ENCODE measurements around the gene SLITRK4.

GRCh38 chrX:143663755-143664154 lies 27.9 kb upstream of the SLITRK4 start:
- TF ChIP-seq ZBTB44 (CRISPR knock-in tag; IDR thresholded peaks at IDR 0.05) (no peak), ELF1 (CRISPR knock-in tag; IDR thresholded peaks at IDR 0.05) (no peak), CBX5 (CRISPR knock-in tag; IDR thresholded peaks at IDR 0.05; ENCODE audit: borderline replicate concordance) (no peak), SRF (IDR thresholded peaks at IDR 0.05; ENCODE audit: low read depth, low read length) (no peak), BCL3 (CRISPR knock-in tag; IDR thresholded peaks at IDR 0.05) (no peak), CREB1 (IDR thresholded peaks at IDR 0.05) (no peak), CREB1 (CRISPR knock-in tag; IDR thresholded peaks at IDR 0.05) (no peak), POGZ (CRISPR knock-in tag; IDR thresholded peaks at IDR 0.05) (no peak), ESRRA (CRISPR knock-in tag; IDR thresholded peaks at IDR 0.05; ENCODE audit: low read depth) (no peak), ERF (CRISPR knock-in tag; IDR thresholded peaks at IDR 0.05) (no peak), KMT2A (CRISPR knock-in tag; IDR thresholded peaks at IDR 0.05) (no peak), NFYB (CRISPR knock-in tag; IDR thresholded peaks at IDR 0.05) (no peak)
- TF ChIP-seq, protein P1, sequence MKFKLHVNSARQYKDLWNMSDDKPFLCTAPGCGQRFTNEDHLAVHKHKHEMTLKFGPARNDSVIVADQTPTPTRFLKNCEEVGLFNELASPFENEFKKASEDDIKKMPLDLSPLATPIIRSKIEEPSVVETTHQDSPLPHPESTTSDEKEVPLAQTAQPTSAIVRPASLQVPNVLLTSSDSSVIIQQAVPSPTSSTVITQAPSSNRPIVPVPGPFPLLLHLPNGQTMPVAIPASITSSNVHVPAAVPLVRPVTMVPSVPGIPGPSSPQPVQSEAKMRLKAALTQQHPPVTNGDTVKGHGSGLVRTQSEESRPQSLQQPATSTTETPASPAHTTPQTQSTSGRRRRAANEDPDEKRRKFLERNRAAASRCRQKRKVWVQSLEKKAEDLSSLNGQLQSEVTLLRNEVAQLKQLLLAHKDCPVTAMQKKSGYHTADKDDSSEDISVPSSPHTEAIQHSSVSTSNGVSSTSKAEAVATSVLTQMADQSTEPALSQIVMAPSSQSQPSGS (CRISPR knock-in tag; IDR thresholded peaks at IDR 0.05), result no peak
- TF ChIP-seq, protein P2, sequence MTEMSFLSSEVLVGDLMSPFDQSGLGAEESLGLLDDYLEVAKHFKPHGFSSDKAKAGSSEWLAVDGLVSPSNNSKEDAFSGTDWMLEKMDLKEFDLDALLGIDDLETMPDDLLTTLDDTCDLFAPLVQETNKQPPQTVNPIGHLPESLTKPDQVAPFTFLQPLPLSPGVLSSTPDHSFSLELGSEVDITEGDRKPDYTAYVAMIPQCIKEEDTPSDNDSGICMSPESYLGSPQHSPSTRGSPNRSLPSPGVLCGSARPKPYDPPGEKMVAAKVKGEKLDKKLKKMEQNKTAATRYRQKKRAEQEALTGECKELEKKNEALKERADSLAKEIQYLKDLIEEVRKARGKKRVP (CRISPR knock-in tag; IDR thresholded peaks at IDR 0.05), result no peak

Data from HepG2 (cell line).